Left forelimb (tissue), 1 donor: ENCODE data around the gene P2RX2.

Experiments
- DNase-seq: peaks from one replicate; pipeline ENCODE4 v3.0.0-alpha.2; 2018; ENCODE audit warnings: low spot score

The P2RX2 gene

DNA sequence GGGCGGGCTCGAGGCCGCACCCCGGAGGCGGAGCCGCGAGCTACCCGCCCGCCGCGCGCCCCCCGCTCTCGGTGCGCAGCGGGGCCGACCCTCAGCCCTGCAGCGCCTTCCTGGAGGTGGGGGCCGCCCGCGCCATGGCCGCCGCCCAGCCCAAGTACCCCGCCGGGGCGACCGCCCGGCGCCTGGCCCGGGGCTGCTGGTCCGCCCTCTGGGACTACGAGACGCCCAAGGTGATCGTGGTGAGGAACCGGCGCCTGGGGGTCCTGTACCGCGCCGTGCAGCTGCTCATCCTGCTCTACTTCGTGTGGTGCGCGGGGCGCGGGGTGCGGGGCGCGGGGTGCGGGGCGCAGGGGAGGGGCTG is at the start of gene P2RX2:
Gene P2RX2 (plus strand): TSS at position 94 of the 361 bp plus-strand sequence. CDS start 41 bp downstream, at position 135.
- no peak for DNase-seq

- DNase-seq = no peak
These were observed 49.6 kb upstream of the P2RX2 start for GRCh38 chr12:132568826-132569480.

- DNase-seq = no peak
These were observed 48.6 kb upstream of the P2RX2 start for GRCh38 chr12:132569856-132570480.

DNA sequence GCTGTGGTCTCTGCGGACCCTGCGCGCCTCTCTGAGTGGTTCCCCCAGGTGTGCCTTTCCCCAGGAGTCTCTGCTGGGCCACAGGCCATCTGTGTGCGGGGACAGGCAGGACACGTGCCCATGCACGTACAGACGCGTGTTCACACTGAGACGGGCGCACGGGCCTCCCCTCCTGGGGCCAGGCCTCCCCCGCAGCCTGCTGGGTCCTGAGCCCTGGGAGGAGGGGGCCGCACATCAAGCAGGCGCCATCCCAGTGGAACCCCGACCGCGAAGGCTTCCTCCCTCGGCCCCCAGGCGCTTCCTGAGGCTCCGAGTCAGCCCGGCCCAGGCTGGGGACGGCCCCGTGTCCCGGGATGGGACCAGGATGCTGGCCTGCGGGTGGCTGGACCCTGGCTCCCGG is 47.9 kb upstream of the P2RX2 start:
- DNase-seq = no peak

DNA sequence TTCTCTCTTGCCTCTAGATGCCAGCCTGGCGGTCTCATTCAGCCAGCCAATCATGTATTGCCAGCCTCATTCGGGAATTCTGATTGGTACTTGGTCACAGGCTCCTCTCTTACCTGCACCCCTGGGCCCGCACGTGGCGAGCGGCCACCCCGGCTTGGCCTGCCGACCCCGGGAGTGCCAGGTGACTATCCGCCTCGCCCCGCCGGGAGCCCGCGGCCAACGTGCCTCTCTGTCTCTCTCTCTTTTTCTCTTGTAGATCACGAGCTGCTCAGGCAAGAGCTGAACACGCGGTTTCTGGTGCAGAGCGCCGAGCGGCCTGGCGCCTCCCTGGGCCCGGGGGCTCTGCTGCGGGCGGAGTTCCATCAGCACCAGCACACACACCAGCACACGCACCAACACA is 47.5 kb upstream of the P2RX2 start:
- DNase-seq = no peak

DNA sequence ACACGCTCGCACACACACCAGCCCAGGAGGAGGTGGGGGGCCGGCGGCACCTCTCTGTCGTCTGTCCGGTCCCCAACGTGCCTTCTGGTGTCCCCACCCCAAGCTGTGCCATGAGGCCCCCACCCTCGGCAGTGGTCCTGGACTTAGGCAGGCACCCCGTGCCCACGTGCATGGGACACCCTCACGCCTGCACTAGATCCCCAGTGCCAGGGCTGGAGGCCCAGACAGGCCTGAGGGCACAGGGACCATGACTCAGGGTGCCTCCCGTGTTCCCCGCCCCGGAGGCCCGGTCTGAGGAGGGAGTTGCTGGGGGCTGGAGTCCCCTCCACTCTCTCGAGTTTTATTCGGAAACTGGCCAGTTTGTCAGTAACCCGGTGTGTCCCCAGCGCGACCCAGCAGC is 47.0 kb upstream of the P2RX2 start:
- DNase-seq = no peak

- DNase-seq = no peak
These were observed 46.5 kb upstream of the P2RX2 start for GRCh38 chr12:132572106-132572505.

DNA sequence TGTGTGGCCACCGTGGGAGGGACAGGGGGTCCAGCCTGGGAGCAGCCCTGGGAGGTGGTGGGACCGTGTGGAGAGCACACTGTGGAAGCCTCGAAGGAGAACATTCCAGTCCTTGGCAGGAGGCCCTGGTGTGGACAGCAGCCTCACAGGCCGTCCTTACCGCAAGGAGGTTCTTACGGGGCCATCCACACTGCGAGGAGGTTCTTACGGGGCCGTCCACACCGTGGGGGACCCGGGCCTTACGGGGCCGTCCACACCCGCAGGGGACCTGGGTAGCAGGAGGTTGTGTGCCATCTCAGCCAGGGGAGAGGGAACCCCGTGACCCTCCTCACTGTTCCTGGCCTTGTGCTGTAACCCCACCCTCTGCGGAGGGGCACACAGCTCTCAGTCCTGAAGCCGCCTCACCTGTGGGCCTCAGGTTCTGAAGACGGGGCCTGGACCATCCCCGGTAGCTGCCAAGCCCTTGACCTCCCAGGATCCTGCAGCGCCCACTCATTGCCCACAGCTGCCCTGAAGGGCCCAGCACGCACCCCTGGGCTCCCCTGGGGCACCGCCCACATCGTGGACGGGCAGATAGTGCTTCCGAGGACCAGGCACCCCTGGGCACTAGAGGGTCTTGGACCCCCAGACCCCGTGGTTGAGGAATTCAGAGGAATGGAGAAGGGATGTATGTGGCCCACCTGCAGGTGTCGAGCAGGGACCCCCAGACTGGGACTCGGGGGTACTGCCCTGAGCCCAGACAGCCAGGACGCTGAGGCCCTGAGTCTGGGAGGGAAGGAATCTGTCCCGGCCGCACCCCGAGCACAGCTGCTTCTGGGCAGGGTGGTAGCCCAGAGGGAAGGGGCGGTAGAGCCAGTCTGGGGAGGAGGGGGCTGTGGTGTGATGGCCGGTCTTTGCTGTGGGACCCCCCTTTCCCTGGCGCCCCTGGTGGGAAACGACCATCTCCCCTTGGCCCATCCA is 45.5 kb upstream of the P2RX2 start:
- no peak for DNase-seq

DNA sequence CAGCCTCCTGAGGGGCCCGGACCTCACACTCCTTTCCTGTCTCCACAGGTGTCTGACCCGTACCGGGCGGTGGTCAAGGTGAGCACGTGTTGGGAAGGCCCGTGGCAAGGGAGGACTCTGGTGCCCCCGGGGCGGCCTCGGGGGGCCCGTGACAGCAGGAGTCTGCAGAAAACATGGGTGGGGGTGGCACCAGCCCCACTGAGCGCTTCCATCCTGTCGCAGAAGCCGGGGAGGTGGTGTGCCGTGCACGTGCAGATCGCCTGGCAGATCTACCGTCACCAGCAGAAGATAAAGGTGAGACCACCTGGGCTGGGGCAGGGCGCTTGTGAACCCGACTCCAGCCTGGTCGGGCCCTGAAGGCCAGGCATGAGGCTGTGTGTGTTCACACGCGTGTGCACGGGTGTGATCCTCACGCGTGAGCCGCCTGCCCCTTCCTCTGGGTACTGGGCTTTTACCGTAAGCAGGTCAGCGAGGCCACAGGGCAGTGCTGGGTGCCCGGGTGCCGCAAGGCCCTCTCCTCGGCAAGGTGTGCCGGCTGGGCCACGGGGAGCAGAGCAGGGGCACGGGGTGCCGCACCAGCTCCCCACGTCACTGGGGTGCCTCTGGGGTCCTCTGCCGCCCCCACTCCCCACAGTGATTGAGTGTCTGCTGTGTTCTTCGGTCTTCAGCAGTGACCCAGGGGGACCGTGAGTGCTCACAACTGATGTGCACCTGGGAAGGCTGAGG is 44.1 kb upstream of the P2RX2 start:
- DNase-seq = no peak

DNA sequence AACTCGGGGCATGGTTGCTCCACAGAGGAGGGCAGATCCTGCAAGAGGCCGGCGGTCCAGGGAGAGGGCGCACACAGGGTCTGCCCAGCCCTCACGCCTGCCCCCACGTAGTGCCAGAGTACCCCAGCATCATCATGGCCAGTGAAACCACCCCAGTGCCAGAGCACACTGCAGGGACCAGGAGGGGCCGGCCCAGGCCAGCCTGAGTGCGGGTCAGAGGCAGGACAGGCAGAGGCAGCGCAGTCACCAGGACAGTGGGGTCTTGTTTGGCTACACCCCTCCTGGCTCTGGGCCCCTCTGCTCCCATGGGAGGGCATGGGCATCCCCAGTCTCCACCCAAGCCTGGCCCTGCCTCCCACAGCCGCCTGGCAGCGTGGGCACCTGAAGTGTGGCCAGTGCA is 42.9 kb upstream of the P2RX2 start:
- no peak for DNase-seq

- DNase-seq = no peak
These were observed 41.9 kb upstream of the P2RX2 start for GRCh38 chr12:132576701-132577100.

- DNase-seq = no peak
These were observed 41.2 kb upstream of the P2RX2 start for GRCh38 chr12:132577191-132577920.

DNA sequence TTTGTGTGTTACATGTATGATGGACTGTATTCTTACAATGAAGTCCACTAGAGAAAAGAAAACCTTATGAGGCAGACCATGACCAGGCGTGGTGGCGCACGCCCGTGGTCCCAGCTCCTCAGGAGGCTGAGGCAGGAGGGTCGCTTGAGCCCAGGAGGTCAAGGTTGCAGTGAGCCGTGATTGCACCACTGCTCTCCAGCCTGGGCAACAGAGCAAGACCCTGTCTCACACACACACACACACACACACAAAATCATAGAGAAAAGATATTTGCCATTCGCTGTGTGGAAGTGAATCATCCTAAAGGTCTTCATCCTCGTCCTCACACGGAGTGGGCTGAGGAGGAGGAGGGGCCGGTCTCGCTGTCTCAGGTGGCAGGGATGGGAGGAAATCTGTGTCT is 40.5 kb upstream of the P2RX2 start:
- no peak for DNase-seq

- DNase-seq = no peak
These were observed 39.8 kb upstream of the P2RX2 start for GRCh38 chr12:132578826-132579225.

- no peak for DNase-seq
These were observed 38.8 kb upstream of the P2RX2 start for GRCh38 chr12:132579744-132580143.

- DNase-seq = no peak
These were observed 37.8 kb upstream of the P2RX2 start for GRCh38 chr12:132580701-132581292.

DNA sequence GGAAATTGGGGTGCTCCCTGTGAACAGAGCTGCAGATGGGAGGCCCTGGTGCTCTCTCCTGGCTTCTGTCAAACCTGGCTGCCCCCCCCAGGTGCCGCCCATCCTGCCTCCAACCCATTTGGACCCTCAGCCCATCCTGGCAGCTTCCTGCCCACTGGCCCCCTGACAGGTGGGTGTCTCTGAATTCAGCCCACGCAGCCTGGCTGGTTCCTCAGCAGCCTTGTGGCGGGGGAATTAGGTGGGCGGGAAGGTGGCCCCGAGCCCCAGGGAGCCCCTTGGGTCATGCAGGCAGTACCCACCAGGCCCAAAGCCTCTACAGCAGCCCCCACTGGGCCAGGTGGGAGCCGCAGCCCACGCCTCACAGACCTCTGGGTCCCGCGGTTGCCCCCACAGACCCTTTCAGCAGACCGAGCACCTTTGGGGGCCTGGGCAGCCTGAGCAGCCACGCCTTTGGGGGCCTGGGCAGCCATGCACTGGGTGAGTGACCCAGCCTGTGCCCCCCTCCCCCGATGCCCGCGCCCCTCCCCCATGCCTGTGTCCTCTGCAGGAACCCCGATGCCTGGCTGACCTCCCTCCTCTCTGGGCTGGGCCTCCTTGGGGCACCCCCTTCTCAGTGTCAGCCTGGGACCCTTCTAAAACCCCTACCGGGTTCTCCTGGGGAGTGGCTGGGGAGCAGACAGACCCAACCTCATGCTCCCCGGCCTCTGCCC is 37.1 kb upstream of the P2RX2 start:
- no peak for DNase-seq

- DNase-seq = no peak
These were observed 36.5 kb upstream of the P2RX2 start for GRCh38 chr12:132582058-132582420.

GRCh38 chr12:132582582-132583410 is 35.8 kb upstream of the P2RX2 start:
- no peak for DNase-seq

DNA sequence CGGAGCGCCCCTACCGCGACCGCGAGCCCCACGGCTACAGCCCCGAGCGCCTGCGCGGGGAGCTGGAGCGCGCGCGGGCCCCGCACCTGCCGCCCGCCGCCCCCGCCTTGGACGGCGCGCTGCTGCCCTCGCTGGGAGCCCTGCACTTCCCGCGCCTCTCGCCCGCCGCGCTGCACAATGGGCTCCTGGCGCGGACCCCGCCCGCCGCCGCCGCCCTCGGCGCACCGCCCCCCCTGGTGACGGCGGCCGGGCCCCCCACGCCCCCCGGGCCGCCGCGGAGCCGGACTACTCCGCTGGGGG is 35.2 kb upstream of the P2RX2 start:
- no peak for DNase-seq
